ENCODE data around the gene HOGA1. TPM values are rescaled to one million over a fixed set of nuclear protein-coding genes. Genes with fewer than 3 reads are reported as not detected.

Gene HOGA1
- total and polyA plus RNA-seq, 2 of the 13 experiments (the other 11 are each of a cell fraction or from before 2014, with no cell fraction given): 7.6 to 19.5 TPM

DNA sequence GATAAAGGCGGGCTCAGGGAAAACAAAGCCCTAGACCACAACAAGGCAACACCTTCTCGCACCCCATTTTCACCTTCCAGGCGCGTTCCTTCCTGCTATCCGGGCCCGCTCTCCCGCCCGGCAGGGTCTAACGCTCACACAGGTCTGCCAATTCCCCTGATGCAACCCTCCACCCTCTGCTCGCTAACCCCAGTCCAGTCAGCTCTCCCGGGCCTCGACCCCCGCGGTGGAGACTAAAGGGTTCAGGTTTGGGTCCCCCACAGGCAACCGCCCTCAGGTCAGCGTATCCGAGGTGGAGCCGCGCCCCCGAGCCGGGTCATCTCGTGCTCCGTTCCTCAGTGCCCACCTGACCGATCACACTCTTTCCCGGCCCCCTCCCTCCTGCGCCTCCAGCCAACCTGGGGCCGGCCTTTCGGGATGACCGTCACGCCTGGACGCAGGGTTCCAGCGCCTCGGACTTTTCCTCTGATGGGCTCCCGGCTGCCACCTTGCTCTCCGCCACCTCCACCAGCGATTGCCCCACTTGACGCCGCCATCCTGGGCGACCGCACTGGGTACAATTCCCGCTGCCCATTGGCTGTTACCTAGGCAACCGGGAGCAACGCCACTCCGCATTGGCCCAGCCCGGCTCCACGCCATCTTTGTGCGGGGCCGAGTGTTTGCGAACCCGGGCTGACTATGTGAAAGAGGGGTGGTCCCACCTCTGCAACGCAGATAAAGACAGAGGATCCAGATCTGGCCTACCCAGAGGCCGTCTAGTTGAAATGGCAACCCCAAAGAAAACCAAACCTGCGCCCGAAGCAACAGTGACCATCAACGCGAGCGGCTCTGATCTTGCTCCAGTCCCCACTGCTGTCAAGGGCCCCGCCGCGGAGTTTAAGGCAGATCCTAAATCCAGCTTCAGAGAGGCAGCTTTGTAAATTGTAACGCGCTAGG lies 49.0 kb downstream of the HOGA1 start, which contains the start of gene MORN4 (continued):
- TF ChIP-seq, protein P1, sequence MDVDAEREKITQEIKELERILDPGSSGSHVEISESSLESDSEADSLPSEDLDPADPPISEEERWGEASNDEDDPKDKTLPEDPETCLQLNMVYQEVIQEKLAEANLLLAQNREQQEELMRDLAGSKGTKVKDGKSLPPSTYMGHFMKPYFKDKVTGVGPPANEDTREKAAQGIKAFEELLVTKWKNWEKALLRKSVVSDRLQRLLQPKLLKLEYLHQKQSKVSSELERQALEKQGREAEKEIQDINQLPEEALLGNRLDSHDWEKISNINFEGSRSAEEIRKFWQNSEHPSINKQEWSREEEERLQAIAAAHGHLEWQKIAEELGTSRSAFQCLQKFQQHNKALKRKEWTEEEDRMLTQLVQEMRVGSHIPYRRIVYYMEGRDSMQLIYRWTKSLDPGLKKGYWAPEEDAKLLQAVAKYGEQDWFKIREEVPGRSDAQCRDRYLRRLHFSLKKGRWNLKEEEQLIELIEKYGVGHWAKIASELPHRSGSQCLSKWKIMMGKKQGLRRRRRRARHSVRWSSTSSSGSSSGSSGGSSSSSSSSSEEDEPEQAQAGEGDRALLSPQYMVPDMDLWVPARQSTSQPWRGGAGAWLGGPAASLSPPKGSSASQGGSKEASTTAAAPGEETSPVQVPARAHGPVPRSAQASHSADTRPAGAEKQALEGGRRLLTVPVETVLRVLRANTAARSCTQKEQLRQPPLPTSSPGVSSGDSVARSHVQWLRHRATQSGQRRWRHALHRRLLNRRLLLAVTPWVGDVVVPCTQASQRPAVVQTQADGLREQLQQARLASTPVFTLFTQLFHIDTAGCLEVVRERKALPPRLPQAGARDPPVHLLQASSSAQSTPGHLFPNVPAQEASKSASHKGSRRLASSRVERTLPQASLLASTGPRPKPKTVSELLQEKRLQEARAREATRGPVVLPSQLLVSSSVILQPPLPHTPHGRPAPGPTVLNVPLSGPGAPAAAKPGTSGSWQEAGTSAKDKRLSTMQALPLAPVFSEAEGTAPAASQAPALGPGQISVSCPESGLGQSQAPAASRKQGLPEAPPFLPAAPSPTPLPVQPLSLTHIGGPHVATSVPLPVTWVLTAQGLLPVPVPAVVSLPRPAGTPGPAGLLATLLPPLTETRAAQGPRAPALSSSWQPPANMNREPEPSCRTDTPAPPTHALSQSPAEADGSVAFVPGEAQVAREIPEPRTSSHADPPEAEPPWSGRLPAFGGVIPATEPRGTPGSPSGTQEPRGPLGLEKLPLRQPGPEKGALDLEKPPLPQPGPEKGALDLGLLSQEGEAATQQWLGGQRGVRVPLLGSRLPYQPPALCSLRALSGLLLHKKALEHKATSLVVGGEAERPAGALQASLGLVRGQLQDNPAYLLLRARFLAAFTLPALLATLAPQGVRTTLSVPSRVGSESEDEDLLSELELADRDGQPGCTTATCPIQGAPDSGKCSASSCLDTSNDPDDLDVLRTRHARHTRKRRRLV (CRISPR knock-in tag; IDR thresholded peaks at IDR 0.05): 0 out of 2 replicates have a peak, but pooled peaks have one; percentile 48
- TF ChIP-seq YEATS2 (CRISPR knock-in tag; IDR thresholded peaks at IDR 0.05; ENCODE audit: borderline replicate concordance) (no peak), NFE2L2 (IDR thresholded peaks at IDR 0.05; ENCODE audit: low read length) (no peak), RAD51 (IDR thresholded peaks at IDR 0.05; ENCODE audit: borderline replicate concordance) (no peak), SRSF4 (IDR thresholded peaks at IDR 0.05; ENCODE audit: low read depth, low read length, poor library complexity, severe bottlenecking) (no peak), ZNF205 (CRISPR knock-in tag; IDR thresholded peaks at IDR 0.05) (no peak), RBM22 (optimal IDR thresholded peaks at IDR 0.05; ENCODE audit: low read length) (no peak), ZNF251 (CRISPR knock-in tag; IDR thresholded peaks at IDR 0.05) (0 out of 2 replicates have a peak, but pooled peaks have one; percentile 44), ZNF674 (CRISPR knock-in tag; IDR thresholded peaks at IDR 0.05; ENCODE audit: low read depth) (no peak), ZNF282 (IDR thresholded peaks at IDR 0.05; ENCODE audit: partially characterized antibody) (no peak), ZNF12 (CRISPR knock-in tag; IDR thresholded peaks at IDR 0.05) (no peak), ZBTB3 (CRISPR knock-in tag; IDR thresholded peaks at IDR 0.05; ENCODE audit: borderline replicate concordance, low read depth) (no peak), ZNF747 (CRISPR knock-in tag; IDR thresholded peaks at IDR 0.05; ENCODE audit: borderline replicate concordance) (no peak), GATAD2A (CRISPR knock-in tag; IDR thresholded peaks at IDR 0.05) (no peak), ZFP36 (IDR thresholded peaks at IDR 0.05; ENCODE audit: borderline replicate concordance, low read depth, low read length, partially characterized antibody) (no peak), JUND (CRISPR knock-in tag; IDR thresholded peaks at IDR 0.05) (0 out of 2 replicates have a peak, but pooled peaks have one; percentile 11), ERF (CRISPR knock-in tag; IDR thresholded peaks at IDR 0.05) (no peak), RBM39 (IDR thresholded peaks at IDR 0.05; ENCODE audit: low read depth, low read length, poor library complexity, severe bottlenecking) (peak; percentile 70), PCBP2 (optimal IDR thresholded peaks at IDR 0.05; ENCODE audit: low read depth, low read length, poor library complexity, severe bottlenecking) (no peak), CENPT (CRISPR knock-in tag; IDR thresholded peaks at IDR 0.05; ENCODE audit: low read depth) (no peak), HNRNPH1 (optimal IDR thresholded peaks at IDR 0.05; ENCODE audit: low read depth, low read length) (no peak)
- TF ChIP-seq, protein P2, sequence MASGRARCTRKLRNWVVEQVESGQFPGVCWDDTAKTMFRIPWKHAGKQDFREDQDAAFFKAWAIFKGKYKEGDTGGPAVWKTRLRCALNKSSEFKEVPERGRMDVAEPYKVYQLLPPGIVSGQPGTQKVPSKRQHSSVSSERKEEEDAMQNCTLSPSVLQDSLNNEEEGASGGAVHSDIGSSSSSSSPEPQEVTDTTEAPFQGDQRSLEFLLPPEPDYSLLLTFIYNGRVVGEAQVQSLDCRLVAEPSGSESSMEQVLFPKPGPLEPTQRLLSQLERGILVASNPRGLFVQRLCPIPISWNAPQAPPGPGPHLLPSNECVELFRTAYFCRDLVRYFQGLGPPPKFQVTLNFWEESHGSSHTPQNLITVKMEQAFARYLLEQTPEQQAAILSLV (CRISPR knock-in tag; IDR thresholded peaks at IDR 0.05; ENCODE audit: borderline replicate concordance): peak; percentile 61; the same call in 1 of the 2 replicates
- TF ChIP-seq, protein P3, sequence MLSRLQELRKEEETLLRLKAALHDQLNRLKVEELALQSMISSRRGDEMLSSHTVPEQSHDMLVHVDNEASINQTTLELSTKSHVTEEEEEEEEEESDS (CRISPR knock-in tag; IDR thresholded peaks at IDR 0.05; ENCODE audit: borderline replicate concordance): no peak

Measured in HepG2 (cell line).